WI38 (cell line): ENCODE data around the gene PDGFB.

ENCODE experiments used
- H3K4me3 ChIP-seq: 2 replicates; pipeline ENCODE4 v1.5.1; 2011; ENCODE audit warnings: low read depth, mild to moderate bottlenecking, control low read depth, low read length
- TF ChIP-seq, protein P1 (sequence below): IDR thresholded peaks from 2 replicates; pipeline ENCODE4 v1.5.1; 2012; ENCODE audit warnings: low read depth, mild to moderate bottlenecking, control low read depth, low read length

The PDGFB gene

DNA sequence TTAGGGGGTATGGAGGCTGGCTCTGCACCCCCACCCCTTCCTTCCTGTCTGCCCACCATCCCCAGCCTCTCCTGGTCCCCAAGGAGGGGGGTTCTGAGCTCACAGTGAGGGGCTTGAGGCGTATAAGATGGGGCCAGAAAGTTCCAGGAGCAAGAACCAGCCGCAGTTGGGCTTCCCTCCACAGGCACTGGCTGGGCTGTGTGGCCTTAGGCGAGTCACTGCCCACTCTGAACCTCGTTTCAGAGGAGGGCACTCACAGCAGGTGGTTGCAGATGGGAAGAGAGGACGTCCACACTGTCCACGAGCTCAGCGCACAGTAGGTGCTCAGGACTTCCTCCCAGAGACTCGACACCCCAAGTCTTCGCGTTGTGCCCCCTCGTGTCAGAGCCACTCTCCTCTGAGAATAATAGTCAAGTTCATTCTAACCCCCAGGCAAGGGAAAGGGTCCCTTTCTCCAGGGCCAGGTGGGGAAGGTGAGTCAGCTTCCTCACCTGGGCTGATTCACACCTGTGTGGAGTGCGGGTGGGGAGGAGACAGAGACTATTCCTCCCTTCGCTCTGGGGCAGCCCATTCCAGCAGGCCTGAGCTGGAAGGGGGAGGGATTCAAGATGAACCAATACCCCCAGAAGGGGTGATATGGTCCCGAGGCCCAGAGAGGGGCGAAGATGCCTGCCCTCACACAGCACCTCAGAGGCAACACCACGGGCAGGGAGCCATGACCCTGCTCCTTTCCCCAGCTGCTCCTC, 45.4 kb upstream of the PDGFB start:
- TF ChIP-seq, protein P1, sequence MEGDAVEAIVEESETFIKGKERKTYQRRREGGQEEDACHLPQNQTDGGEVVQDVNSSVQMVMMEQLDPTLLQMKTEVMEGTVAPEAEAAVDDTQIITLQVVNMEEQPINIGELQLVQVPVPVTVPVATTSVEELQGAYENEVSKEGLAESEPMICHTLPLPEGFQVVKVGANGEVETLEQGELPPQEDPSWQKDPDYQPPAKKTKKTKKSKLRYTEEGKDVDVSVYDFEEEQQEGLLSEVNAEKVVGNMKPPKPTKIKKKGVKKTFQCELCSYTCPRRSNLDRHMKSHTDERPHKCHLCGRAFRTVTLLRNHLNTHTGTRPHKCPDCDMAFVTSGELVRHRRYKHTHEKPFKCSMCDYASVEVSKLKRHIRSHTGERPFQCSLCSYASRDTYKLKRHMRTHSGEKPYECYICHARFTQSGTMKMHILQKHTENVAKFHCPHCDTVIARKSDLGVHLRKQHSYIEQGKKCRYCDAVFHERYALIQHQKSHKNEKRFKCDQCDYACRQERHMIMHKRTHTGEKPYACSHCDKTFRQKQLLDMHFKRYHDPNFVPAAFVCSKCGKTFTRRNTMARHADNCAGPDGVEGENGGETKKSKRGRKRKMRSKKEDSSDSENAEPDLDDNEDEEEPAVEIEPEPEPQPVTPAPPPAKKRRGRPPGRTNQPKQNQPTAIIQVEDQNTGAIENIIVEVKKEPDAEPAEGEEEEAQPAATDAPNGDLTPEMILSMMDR, result no peak

DNA sequence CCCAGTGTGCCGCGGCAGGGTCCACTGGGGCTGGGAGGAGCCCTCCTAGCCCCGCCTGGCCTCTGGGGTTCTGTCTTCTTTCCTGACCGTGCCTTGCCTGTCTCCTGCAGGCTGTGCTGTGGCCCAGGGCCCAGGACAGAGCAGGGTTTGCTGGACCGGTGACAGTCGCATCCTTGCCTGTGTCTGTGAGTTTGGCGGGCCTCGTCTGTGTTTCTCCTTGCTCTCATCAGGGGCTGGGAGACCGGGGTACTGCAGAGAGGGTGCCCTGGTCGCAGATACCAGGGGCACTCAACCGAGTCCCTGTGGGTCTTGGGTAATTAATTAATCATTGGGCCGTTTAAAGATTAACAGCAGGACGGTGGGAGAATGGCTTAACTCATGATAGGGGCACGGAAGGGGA, 44.8 kb upstream of the PDGFB start:
- TF ChIP-seq, protein P1, result no peak
- H3K4me3 ChIP-seq, result no peak overlapping the region

More for the DNA sequence above, 45.4 kb upstream of the PDGFB start:
- H3K4me3 ChIP-seq, result no peak overlapping the region

GRCh38 chr22:39288135-39288898, 43.5 kb upstream of the PDGFB start:
- H3K4me3 ChIP-seq, result no peak overlapping the region
- TF ChIP-seq, protein P1, result no peak

DNA sequence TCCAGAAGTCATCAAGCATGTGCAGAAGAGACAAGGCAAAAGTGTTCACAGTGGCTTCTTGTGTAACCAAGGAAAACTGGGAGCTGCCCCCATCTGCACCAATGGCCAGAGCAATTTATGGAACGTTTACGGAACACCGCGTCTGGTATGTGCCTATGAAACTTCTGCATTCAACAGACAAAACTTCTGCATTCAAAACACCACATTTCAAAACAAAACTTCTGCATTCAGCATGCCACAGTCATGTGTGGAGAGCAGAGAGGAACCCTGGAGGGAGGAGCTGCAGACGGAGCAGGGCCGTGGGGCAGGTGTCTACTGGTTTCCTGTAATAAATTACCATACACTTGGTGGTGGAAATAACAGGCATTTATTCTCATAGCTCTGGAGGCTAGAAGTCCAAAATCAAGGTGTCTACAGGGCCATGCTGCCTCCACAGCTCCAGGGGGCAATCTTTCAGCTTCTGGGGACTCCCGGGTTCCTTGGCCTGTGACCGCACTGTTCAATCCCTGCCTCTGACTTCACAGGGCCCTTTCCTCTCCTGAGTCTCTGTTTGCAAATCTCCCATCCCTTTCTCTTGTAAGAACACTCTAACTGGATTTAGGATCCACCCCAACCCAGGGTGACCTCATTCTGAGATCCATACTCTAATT, 42.4 kb upstream of the PDGFB start:
- TF ChIP-seq, protein P1, result no peak
- H3K4me3 ChIP-seq, result no peak overlapping the region

- no peak overlapping the region for H3K4me3 ChIP-seq
- TF ChIP-seq, protein P1, result no peak
Measured at GRCh38 chr22:39284983-39285382, 40.2 kb upstream of the PDGFB start.

- H3K4me3 ChIP-seq, result no peak overlapping the region
Measured at GRCh38 chr22:39284142-39284980, 39.6 kb upstream of the PDGFB start.

More at GRCh38 chr22:39284142-39284980, 39.6 kb upstream of the PDGFB start:
- TF ChIP-seq, protein P1, result no peak
